ENCODE data around the gene AATF. TPM values are rescaled to one million over a fixed set of nuclear protein-coding genes. Genes with fewer than 3 reads are reported as not detected.

AATF gene
- total and polyA plus RNA-seq, 2 of the 8 experiments (the other 6 are each of a cell fraction or from before 2014, with no cell fraction given), result 20.1 to 62.8 TPM

DNA sequence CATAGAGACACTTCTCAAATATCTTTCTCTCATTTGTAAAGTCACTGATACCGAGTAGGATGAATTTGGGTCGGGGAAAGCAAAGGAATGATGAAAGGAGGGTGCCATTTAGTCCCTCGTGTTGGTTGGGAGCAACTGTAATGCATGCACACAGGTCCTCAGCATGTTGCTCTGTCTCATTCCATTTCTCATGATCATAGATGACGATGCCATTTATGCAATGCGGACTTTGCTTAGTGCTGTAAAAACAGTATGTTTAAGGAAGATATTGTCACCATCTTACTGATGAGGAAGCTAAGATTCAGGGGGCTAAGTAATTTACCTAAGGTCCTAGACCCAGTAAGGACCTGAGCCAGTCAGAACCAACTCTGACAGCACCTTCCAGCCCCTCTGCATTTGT, 100.1 kb downstream of the AATF start:
- Histone ChIP-seq H3K23me2 (ENCODE audit: low read depth, low read length) (no peaks in the 10 kb centered on the region), H2BK20ac (ENCODE audit: low read length) (no peak overlapping the region), H2BK5ac (ENCODE audit: low read depth, low read length) (no peak overlapping the region), H3K79me2 (ENCODE audit: control insufficient read depth in 1 of 2, insufficient read depth in 2 of 2, low read length in 2 of 2) (no peaks in the 10 kb centered on the region), H3K4me1 (replicated peaks in 1 of 4; ENCODE audit: control insufficient read depth in 3 of 4, insufficient read depth in 4 of 4, low read length in 3 of 4) (peaks cover 6 to 18% (median 12%) of the 10 kb centered on the region in 4 experiments), H2AK5ac (ENCODE audit: low read depth, low read length) (no peak overlapping the region), H2BK15ac (ENCODE audit: low read length) (no peak overlapping the region), H3K9ac (replicated peaks in 1 of 4; ENCODE audit: extremely low read depth in 1 of 4, low read depth in 3 of 4, low read length in 3 of 4) (no peak overlapping the region), H3K9me3 (ENCODE audit: insufficient read depth in 2 of 2, low read depth in 1 of 2, low read length in 1 of 2) (no peaks in the 10 kb centered on the region), H3K4me3 (ENCODE audit: extremely low read depth in 1 of 4, insufficient read depth in 2 of 4, low read depth in 3 of 4, low read length in 4 of 4) (no peak overlapping the region), H3K56ac (replicated peaks; ENCODE audit: insufficient read length, low read depth, low read length) (no peak overlapping the region), H3K23ac (ENCODE audit: insufficient read length) (no peak overlapping the region), H4K8ac (ENCODE audit: extremely low read depth, insufficient read depth, low read length) (no peak overlapping the region), H3K18ac (ENCODE audit: extremely low read depth, low read length) (no peak overlapping the region), H3K4ac (replicated peaks; ENCODE audit: insufficient read length, low read depth, low read length) (no peak overlapping the region), H2AFZ (ENCODE audit: low read length) (no peak overlapping the region), H3K4me2 (ENCODE audit: insufficient read depth in 1 of 2, low read depth in 2 of 2, low read length in 2 of 2) (no peak overlapping the region), H4K20me1 (replicated peaks in 1 of 2; ENCODE audit: control insufficient read depth in 1 of 2, insufficient read depth in 2 of 2, low read length in 2 of 2) (no peaks in the 10 kb centered on the region), H3K14ac (ENCODE audit: insufficient read length) (no peak overlapping the region), H3K27ac (ENCODE audit: low read depth, low read length) (no peak overlapping the region), H4K91ac (replicated peaks; ENCODE audit: insufficient read length, low read length) (no peak overlapping the region), H2BK12ac (ENCODE audit: low read depth, low read length) (no peak overlapping the region), H3K79me1 (ENCODE audit: low read depth, low read length) (no peaks in the 10 kb centered on the region), H3K27me3 (replicated peaks in 1 of 4; ENCODE audit: control insufficient read depth in 3 of 4, extremely low read depth in 1 of 4, insufficient read depth in 3 of 4, low read length in 3 of 4) (no peaks in the 10 kb centered on the region), H3K36me3 (ENCODE audit: control insufficient read depth in 2 of 4, insufficient read depth in 4 of 4, low read length in 3 of 4) (no peaks in the 10 kb centered on the region; a peak in 1 of 8 replicates), H2BK120ac (replicated peaks; ENCODE audit: low read depth, low read length) (no peak overlapping the region), H4K5ac (ENCODE audit: insufficient read length, low read depth, low read length) (no peak overlapping the region)
- 94% methylated on average over 5 of the region's 5 CpGs; no CpG with 5 or more reads in 1 of the 2 experiments for whole genome bisulfite sequencing, 2 experiments (ENCODE audit: extremely low coverage in 1 of 2, insufficient coverage in 1 of 2, insufficient read length in 1 of 2, insufficient replicate concordance in 2 of 2, low coverage in 1 of 2, low lambda C conversion rate in 2 of 2, missing lambda C conversion rate in 1 of 2)
- DNase-seq (ENCODE audit: low read depth in 1 of 2, low spot score in 2 of 2) (no peak), FAIRE-seq (no peak)
- TF ChIP-seq CHD1 (IDR thresholded peaks at IDR 0.05; ENCODE audit: low read depth, low read length), result no peak
- TF ChIP-seq EZH2 (IDR thresholded peaks at IDR 0.05; ENCODE audit: low read depth, low read length, severe bottlenecking), result no peak
- no peak for TF ChIP-seq YY1 (IDR thresholded peaks at IDR 0.05; ENCODE audit: low read depth, low read length)
- no peak for TF ChIP-seq ASH2L (IDR thresholded peaks at IDR 0.05; ENCODE audit: low read length)
- CTCF ChIA-PET (ENCODE audit: partially characterized antibody), result interaction anchor here (0.9 to 4.5 kb wide), 22 partner anchors 7 to 456 kb away, joined by 3 to 45 read pairs (median 5); no protein-coding TSS in a partner anchor
- POLR2A ChIA-PET (ENCODE audit: partially characterized antibody), result interaction anchor here (1.2 kb wide), 1 partner anchor 100 kb away, joined by 3 read pairs; the partner anchor contains the start of gene AATF

Measured in H1 (cell line).